HG02571 (cell line): ENCODE data around the gene SFXN5.
"Not testable (repeated sequence)": the region's sequence is repeated elsewhere in the genome, so short reads cannot be mapped to it uniquely, and the experiment has no call there.

ENCODE experiments used
- ATAC-seq: cut with Tn5 transposase; IDR thresholded peaks from one replicate; pipeline ENCODE4 v1.9.1; 2021; ENCODE audit warnings: mild to moderate bottlenecking, moderate library complexity; ENCODE audit not compliant: unreplicated experiment

The SFXN5 gene

DNA sequence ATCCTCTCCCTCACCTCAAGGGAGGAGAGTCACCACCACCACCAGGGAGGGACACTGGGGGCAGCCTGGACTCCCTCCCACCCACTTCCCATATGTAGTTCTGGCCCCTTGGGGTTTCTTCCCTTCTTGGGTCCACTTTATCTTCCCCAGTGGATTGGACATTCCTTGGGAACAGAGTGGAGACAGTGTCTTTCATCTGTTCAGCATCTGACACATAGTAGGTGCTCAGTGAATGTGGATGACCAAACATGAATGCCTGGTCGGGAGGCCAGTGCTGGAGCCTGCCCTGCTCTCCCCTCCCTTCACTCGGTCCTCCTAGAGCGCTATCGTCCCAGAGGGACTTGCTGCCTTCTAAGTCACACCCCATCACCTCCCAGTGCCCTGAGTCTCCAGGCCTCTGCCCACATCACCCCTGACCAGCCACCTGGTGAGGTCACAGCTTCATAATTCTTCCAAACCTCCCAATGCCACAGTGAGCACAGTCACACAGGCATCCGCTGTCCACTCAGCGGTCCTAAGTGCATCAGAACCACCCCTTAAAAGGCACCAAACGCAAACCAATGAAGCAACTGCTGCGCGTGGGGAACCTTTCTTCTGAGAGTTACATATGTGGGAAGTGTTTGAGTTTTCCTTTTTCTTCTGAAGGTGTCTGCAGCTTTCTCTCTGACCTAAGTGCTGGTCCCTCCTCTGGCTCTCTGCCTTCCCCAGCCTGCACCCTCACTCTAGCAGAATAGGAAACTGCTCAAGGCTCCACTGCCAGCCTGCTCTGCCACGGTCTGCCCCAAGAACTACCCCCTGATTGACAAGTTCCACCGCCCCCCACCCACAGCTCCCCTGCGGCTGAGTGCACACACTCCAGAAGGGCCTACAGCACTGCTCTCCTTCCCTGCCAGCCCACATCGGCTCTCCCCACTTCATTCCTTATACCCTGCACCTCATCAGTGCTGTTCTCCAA lies 7.2 kb upstream of the SFXN5 start:
- no peak for ATAC-seq

DNA sequence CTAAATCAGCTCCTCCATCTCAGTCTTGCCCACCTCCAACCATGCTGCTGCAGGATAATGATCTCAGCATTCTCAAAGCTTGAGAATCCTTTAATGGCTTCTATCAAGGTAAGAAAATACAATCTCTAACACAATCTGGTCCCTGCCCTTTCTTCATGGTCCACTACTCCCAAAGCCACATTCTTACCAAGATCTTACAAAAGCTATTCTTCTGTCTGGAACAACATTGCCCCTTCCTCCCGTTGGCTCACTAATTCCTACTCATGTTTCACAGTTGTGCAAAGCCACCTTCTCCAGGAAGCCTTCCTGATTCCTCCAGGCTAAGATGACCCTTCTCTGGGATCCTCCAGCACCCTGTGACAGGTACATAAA lies 5.9 kb upstream of the SFXN5 start:
- ATAC-seq, result no peak

- no peak for ATAC-seq
Observed at GRCh38 chr2:73076701-73077423, 5.3 kb upstream of the SFXN5 start.

DNA sequence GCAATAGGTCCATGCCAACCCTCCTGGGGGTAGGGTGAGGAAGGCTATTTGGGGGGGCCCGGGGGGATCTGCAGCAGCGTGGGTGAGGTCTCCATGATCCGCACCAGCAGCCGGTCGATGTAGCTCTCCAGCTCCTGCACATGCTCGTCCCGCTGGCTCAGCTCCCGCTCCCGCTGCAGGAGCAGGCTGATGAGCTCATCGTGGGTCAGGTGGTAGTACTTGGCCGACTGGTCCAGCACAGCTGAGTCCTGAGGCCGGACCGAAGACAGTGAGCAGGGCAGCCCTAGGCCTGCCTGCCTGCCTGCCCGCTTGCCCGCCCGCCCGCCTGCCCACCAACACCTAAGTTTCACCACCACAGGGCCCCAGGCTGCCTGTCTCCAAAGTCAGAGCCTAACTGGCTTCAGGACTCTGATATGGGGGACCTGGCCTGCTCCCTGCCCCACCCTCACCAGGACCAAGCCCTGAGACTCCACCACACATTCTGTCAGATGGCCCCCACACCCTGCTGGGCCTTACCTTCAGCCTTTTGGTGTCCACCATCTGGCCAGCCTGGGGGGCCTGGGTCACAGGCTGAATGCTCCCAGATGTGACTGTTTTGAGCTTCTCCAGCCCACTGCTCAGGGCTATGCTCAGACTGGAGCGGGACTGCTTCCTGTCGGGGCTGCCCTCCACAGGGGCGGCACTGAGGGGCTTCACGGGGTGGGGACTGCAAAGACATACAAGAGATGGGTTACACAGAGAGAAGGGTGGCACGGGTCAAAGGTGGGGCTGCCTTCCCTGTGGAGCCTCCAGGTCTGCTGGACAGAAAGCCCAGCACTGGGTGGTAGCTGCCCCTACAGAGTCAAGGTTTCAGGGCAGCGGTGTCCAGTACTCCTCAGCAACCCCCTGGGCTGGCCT lies 4.2 kb upstream of the SFXN5 start:
- ATAC-seq, result no peak

DNA sequence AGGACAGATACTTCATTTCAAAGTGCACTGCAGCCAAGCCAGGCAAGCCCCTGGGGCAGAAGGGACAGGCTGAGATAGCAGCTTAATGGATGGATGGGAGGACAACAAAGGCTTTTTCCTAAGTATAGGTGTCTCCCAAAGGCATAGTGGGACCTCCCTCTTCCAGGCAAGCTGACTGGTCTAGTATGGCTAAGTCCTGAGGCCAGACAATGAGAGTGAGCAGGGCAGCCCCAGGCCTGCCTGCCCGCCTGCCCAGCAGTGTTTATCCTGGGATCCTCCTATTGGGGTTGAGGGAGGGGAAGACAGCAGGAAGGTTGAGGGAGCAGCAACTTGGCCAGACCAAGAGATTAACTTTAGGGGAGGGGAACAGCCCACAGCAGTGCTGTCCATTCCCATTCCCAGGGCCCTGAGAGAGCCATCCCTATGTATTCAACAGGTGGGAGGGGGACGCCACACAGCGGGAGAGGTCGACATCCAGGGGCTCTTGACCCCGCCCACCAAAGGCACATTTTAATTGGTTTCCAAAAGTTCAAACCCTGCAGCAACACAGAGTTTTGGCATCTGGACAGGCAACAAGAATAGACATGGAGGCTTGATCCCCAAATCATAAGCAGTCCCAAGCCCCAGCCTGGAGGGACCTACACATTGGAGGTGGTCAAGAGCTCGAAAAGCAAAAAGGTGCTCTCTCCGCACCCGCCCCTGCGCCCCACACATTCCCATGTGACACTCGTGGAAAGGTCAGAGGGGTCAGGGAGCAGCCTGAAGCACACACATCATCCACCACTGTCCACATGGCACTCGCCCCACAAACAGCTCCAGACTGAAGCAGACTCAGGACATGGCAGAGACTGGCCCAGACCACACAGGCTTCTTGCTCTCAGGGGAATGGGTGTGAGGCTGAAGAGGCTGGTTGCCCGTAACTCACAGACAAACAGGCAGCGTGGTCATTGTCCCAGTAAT lies 2.9 kb upstream of the SFXN5 start:
- ATAC-seq, result no peak

DNA sequence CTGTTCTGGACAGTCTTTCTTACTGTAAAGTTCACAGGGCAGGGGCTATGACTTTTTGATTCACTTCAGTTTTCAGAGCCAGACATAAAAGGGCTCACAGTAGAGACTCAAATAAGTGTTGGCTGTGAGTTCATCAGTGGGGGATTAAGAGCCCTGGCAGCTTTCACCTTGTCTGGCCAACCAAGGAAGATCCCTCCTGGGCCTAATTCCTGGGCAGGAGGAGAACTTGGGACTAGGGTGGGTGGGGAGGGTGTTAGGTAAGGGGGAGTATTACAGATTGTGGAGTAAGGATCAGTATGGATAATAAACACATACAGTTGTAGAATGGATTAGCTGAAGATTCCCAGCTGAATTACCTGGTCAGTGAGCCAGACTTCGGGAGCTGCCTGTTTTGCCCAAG lies 904 bp upstream of the SFXN5 start:
- ATAC-seq, result no peak

DNA sequence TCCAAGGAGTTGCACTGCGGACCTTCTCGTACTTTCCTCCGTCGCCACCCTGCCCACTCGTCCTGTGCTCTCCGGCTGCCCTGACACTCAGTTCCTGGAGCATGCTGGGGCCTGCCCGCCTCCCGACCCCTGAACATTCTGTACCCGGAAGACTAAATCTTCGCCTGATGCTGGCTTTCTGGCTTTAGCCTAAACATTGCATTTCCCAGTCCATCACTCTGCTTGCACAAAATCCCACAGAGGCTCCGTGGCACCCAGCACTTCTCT lies 550 bp upstream of the SFXN5 start:
- peak; percentile 9 for ATAC-seq

DNA sequence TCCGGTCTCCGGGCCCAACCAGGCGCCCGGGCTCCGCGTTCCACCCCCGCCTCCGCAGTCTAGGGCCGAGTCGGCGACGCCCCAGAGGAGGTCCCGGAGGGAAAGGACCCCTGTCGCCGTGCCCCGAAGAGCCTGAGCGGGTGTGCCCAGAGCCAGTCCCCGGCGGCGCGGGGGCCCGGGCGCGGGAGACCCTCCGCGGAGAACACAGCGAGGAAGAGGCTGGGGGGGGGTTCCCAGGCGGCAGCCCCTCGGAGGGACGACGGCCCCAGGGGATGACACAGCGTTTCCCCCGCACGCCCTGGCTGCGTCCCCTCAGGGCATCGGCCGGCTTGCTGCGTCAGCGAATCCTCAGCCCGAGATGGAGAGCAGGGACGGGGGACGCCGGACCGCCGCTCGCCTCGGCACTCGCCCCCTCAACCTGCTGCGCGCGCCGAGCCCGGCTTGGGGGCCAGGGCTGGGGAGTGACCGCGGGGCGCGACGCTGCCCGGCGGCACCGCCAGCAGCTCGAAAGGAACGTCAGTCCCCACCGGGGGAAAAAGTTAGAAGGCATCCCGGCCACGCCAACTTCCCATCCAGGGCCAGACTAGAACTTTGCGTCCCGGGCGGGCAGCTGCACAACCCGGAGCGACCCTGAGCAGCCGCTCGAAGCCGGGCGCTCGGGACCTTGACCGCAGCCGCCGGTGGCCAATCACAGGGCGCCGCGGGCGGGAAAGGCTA lies 711 bp downstream of the SFXN5 start:
- peak; percentile 15 for ATAC-seq

DNA sequence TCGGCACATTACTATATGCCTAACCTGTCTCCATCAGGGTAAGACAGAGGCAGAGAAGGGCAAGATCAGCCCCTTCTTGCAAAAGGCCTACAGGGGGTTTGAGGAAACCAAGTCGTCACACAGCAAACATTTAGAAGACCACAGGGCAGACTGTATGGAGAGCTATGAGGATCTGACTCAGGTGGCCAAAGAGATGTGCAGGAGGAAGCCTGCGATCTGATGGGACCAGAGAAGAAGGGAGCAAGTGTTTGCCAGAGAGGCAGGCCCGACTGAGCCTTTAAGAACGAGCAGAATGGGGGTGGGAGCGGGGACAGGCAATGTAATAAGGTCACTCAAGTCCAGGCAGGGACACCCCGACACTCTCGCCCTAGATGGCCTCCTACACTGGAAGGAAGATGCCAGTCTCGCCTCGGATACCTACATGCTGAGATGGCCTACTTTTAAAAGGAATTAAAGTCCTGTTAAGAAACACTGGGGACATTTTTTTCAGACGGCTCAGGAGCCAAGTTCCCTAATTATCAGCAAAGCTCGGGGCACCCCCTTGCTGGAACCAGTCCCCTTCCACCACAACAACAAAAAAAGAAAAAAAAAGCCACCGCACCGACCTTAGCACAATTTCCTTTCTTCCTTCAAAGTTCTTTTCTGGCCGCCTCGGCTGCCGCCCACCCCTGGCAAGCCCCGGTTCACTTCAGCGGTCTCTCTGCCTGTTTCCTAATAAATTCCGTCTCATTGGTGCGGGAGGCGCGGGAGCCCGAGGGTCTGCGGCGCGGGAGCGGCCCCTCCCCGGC lies 1.5 kb downstream of the SFXN5 start:
- no peak for ATAC-seq

DNA sequence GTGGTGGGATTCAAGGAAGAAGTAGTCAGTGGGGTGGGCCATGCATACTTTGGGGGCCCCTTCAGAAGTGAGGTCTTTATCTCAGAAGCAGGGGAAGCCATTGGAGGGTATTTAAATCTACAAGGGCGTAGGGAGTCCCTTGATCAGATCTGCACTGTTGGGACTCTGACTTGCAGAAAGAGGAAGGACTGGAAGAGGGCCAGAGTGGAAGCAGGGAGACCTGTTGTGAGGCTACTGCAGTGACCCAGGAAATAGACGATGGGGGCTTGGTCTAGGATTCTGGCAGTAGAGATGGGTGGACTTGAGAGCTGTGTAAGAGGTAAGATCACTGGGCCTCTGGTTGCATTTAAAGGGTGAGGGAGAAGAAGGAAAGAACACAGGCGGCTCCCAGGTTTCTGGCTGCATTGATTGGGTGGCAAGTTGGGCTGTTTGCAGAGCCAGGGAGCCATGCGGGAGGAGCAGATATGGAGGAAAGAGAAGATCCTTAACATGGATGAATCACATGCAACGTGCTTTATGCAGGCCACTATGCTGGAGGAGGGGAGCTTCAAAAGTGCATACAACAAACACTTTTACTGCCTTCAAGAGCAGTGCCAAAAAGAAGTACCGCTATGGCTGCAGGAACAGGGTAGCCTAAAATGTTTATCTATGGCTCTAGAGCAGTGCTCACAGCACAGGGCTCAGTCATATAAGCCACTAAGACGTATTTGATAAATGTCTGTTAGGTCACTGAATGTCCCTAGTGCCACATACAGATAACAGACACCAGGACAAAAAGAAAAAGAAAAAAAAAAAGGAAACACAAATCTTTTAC lies 2.3 kb downstream of the SFXN5 start:
- no peak for ATAC-seq

- no peak for ATAC-seq
Observed at GRCh38 chr2:73068147-73068546, 3.4 kb downstream of the SFXN5 start.

DNA sequence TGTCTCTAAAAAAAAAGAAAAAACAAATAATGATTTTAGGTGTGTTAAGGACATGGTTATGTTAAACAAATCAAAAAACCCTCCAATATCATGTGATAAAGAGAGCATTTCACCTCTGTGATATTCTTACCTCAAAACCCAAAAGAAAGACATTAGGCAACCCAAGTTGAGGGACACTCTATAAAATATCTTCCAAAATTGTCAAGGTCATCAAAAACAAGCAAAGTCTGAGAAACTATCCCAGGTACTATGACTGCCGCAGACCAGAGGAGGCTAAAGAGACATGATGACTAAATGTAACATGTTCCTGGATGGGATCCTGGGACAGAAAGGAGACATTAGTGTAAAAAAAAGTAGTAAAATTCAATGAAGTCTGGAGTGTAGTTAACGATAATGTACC lies 4.5 kb downstream of the SFXN5 start:
- ATAC-seq, result no peak

GRCh38 chr2:73065070-73065469 lies 6.4 kb downstream of the SFXN5 start:
- ATAC-seq, result not testable (repeated sequence)

DNA sequence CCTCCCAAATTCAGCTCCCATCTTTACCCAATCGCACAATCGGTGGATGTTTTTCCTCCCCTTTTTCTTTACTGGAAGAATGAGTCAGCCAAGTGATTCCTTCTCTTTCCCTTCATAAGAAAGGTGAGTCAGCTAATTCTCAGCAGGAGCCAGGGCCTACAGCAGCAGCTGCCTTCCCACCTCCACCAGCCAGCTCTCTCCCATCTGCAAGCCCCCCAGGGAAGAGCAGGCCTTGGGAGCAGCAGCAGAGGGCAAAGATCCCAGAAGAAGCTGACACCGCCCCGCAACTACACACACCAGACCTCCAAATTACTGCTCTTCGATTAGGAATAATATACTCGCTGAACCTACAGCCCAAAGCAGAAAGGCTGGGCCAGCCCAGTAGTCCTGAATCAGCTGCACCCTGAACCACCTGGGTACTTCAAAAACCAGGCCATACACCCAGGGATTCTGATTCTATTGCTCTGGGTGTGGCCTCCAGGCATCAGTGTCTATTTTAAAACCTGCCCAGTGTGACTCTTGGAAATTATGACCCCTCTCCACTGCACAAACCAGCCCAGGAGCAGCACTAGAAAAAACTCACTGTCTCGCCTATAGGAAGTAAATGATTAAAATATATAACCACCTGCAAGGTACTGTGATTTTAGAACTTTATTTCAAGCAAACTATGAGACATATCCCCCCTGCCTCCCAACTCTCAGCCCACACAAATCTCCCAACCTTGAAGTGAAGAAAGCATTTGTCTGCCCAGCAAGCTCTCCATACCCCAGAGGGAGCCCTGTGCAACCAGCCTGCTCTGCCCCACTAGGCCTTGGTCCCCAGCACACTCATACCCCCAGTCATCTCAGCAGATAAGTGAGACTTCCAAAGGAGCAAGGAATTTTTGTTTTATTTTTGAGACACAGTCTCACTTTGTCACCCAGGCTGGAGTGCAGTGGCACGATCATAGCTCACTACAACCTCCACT lies 7.3 kb downstream of the SFXN5 start:
- no peak for ATAC-seq

- ATAC-seq, result no peak
Observed at GRCh38 chr2:73063472-73063871, 8.0 kb downstream of the SFXN5 start.

DNA sequence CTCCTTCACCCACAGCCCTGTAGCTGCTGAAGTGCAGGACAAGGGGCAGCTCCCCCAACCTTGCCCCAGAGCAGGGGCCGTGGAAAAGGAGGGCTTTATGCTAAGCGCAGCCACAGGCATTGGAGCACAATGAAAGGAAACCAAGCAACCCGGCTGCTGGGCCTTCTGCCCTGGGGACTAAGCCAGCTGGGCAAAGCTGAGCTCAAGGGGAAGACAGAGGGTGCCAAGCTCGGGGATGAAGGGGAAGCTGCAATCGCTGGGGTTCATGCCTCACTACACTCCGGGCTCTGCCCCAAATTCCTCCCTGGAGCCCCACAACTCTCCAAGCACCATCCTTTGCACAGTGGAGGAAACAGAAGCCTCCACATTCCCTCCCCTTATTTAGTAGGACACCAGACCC lies 12.4 kb downstream of the SFXN5 start:
- ATAC-seq, result no peak

DNA sequence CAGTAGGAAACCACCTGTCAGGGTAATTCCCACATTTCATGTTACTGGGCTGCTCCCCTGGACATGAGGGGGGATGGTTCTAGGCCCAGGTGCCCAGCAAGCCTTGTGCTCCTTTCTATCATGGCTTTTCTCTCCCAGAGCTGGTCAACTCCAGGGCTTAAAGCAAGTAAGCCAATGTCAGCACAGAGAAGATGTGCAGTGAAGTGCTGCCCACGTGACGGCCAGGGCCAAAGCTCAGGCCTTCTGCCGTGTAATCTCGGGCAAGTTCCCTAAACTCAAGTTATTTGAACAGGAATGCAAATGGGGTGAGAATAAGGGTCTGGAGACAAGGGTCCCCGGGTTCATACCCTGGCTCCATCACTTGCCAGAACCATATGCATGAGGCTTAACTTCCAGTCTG lies 16.5 kb downstream of the SFXN5 start:
- no peak for ATAC-seq
